Stimulated activated CD4-positive, alpha-beta T cell treated with anti-CD3 and anti-CD28 coated beads, Interleukin-1b, Interleukin-23, amount 100 ng/mL, for 24 hours (primary cell): Measurements from ENCODE around the gene COL9A2.

ENCODE experiments used
- DNase-seq, 4 experiments: peaks; one replicate each; pipeline ENCODE4 v3.0.0-alpha.2; 2020; ENCODE audit warnings: low read depth in 4 of 4, low spot score in 1 of 4

The COL9A2 gene

GRCh38 chr1:40303790-40304189, 13.3 kb downstream of the COL9A2 start:
- DNase-seq, result no peak

GRCh38 chr1:40303051-40303771, 13.9 kb downstream of the COL9A2 start:
- no peak for DNase-seq

- no peak for DNase-seq
Observed at GRCh38 chr1:40302475-40302874, 14.6 kb downstream of the COL9A2 start.

- no peak for DNase-seq
Observed at GRCh38 chr1:40301541-40302299, 15.4 kb downstream of the COL9A2 start.

- no peak for DNase-seq
Observed at GRCh38 chr1:40301066-40301465, 16.0 kb downstream of the COL9A2 start.

- DNase-seq, result no peak
Observed at GRCh38 chr1:40300651-40301050, 16.4 kb downstream of the COL9A2 start.

- no peak for DNase-seq
Observed at GRCh38 chr1:40300249-40300567, 16.9 kb downstream of the COL9A2 start.

- DNase-seq, result no peak
Observed at GRCh38 chr1:40299366-40300248, 17.5 kb downstream of the COL9A2 start.

- DNase-seq, result no peak
Observed at GRCh38 chr1:40291293-40291692, 25.8 kb downstream of the COL9A2 start.

- DNase-seq, result no peak
Observed at GRCh38 chr1:40281853-40282252, 35.2 kb downstream of the COL9A2 start.

- no peak for DNase-seq
Observed at GRCh38 chr1:40276122-40276521, 41.0 kb downstream of the COL9A2 start.

GRCh38 chr1:40274331-40274730, 42.8 kb downstream of the COL9A2 start:
- DNase-seq, result no peak

- DNase-seq, result no peak
Observed at GRCh38 chr1:40273547-40274166, 43.4 kb downstream of the COL9A2 start.

GRCh38 chr1:40272653-40273213, 44.4 kb downstream of the COL9A2 start:
- no peak for DNase-seq

- DNase-seq, result no peak
Observed at GRCh38 chr1:40270152-40270834, 46.8 kb downstream of the COL9A2 start.

- DNase-seq, result no peak
Observed at GRCh38 chr1:40268211-40268610, 48.9 kb downstream of the COL9A2 start.

- no peak for DNase-seq
Observed at GRCh38 chr1:40267767-40268187, 49.3 kb downstream of the COL9A2 start.

GRCh38 chr1:40266786-40267535, 50.1 kb downstream of the COL9A2 start:
- no peak for DNase-seq

- no peak for DNase-seq
Observed at GRCh38 chr1:40265919-40266318, 51.2 kb downstream of the COL9A2 start.

GRCh38 chr1:40265298-40265697, 51.8 kb downstream of the COL9A2 start:
- DNase-seq, result no peak
